ENCODE results near the gene GRID1.

DNA sequence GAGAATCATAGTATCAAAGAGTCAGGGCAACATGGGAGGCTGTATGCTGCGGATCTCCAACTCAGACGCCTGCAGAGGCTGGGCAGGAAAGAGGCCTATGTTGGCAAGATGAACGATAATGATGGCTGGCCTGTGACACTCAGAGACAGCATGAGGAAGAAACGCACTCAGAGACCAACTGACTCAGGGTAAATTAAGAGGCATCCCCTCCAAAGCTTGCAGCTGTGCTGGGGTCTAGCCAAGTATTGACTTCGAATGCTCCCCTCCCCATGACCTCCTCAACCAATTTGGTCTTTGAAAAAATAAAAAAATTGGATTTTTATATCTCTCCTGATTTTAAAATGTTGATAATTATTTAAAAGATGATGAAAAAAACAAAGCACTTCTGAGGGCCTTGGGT lies 718.9 kb downstream of the GRID1 start:
- TF ChIP-seq EZH2 (IDR thresholded peaks at IDR 0.05) (no peak), POLR2AphosphoS5 (IDR thresholded peaks at IDR 0.05; ENCODE audit: borderline replicate concordance, low read depth, low read length) (no peak), FOXP2 (optimal IDR thresholded peaks at IDR 0.05; ENCODE audit: control extremely low read depth, extremely low read length, insufficient read depth) (no peak)
